Measurements from ENCODE around the gene IQSEC1. TPM values are rescaled to one million over a fixed set of nuclear protein-coding genes. Genes with fewer than 3 reads are reported as not detected.

The IQSEC1 gene
- total and polyA plus RNA-seq, 2 donors (not counting 1 experiment from before 2014, with no cell fraction given) = 96.7 to 222 TPM

DNA sequence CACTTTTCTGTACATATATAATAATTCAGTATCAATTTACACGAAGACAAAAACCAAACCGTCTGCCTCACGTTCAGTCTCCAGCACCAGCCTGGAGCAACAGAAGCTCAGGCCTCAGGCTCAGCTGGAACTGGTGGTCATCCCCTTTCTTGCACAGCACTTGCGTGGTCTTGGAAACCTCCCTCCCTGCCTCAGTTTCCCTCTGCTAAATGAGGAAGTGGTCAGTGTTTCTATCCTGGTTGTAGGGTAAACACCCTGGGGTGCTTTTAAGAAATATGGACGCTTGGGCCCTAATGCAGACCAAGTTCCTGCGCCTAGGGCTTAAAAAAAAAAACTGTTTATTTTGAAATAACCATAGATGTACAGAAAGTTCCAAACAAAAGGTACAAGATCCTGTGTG lies 21.6 kb downstream of the IQSEC1 start:
- intact Hi-C loops (cut with micrococcal nuclease) = no loop called here
- H3K36me3 ChIP-seq (replicated peaks in 1 of 2; ENCODE audit: control extremely low read depth in 1 of 2, control insufficient read depth in 1 of 2, extremely low read depth in 1 of 2, insufficient read depth in 2 of 2, low read length in 1 of 2) = peaks cover 0 to 9% of the 10 kb centered on the region in 2 experiments
- peaks cover 57% of the 10 kb centered on the region for H3K4me1 Mint-ChIP-seq
- peaks cover 42 to 52% of the 10 kb centered on the region in 2 donors for H3K4me1 ChIP-seq (ENCODE audit: control insufficient read depth in 2 of 2, insufficient read depth in 2 of 2, low read length in 2 of 2)
- no peak overlapping the region for H3K4me2 ChIP-seq (replicated peaks; ENCODE audit: low read depth, low read length, poor library complexity, severe bottlenecking)
- H3K9me3 Mint-ChIP-seq (ENCODE audit: insufficient read depth) = no peaks in the 10 kb centered on the region
- ChIA-PET CTCF (interaction anchor here (0.5 to 2.1 kb wide), 5 partner anchors 30 to 162 kb away, joined by 3 to 6 read pairs (median 4); no protein-coding TSS in a partner anchor), POLR2A (no interaction called here)
- 100% methylated on average over 1 of the region's 6 CpGs for WGBS (ENCODE audit: insufficient coverage)
- no peak overlapping the region for H2AFZ ChIP-seq (ENCODE audit: insufficient read depth, low read depth, low read length, poor library complexity, severe bottlenecking)
- no peak for TF ChIP-seq EZH2 (IDR thresholded peaks at IDR 0.05; ENCODE audit: borderline replicate concordance, insufficient read depth, low read depth, low read length, poor library complexity, severe bottlenecking)
- TF ChIP-seq, protein P1, sequence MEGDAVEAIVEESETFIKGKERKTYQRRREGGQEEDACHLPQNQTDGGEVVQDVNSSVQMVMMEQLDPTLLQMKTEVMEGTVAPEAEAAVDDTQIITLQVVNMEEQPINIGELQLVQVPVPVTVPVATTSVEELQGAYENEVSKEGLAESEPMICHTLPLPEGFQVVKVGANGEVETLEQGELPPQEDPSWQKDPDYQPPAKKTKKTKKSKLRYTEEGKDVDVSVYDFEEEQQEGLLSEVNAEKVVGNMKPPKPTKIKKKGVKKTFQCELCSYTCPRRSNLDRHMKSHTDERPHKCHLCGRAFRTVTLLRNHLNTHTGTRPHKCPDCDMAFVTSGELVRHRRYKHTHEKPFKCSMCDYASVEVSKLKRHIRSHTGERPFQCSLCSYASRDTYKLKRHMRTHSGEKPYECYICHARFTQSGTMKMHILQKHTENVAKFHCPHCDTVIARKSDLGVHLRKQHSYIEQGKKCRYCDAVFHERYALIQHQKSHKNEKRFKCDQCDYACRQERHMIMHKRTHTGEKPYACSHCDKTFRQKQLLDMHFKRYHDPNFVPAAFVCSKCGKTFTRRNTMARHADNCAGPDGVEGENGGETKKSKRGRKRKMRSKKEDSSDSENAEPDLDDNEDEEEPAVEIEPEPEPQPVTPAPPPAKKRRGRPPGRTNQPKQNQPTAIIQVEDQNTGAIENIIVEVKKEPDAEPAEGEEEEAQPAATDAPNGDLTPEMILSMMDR (IDR thresholded peaks at IDR 0.05) = no peak
- no peaks in the 10 kb centered on the region for H3K27me3 ChIP-seq (replicated peaks in 1 of 4; ENCODE audit: control extremely low read depth in 1 of 4, control insufficient read depth in 3 of 4, insufficient read depth in 4 of 4, low read length in 3 of 4)
- no peaks in the 10 kb centered on the region for H3K9me3 ChIP-seq (ENCODE audit: control extremely low read depth in 1 of 3, control insufficient read depth in 2 of 3, insufficient read depth in 1 of 3, low read length in 2 of 3)
- DNase-seq = no peak
- no peak for ATAC-seq (ENCODE audit: low read depth)
- H3K9ac ChIP-seq (ENCODE audit: low read length) = no peak overlapping the region
- no peak overlapping the region for H3K27ac ChIP-seq (ENCODE audit: low read length in 2 of 2)
- H3K79me2 ChIP-seq (ENCODE audit: control insufficient read depth, insufficient read depth, low read length) = peaks cover 93% of the 10 kb centered on the region
- H3K4me3 ChIP-seq (ENCODE audit: control extremely low read depth in 1 of 5, extremely low read depth in 1 of 5, insufficient read depth in 1 of 5, low read depth in 2 of 5, low read length in 4 of 5) = no peak overlapping the region
- H3K4me3 Mint-ChIP-seq = no peak overlapping the region
- no peaks in the 10 kb centered on the region for H3K27me3 Mint-ChIP-seq
- no peak overlapping the region for H3K27ac Mint-ChIP-seq
- peaks cover 20% of the 10 kb centered on the region for H4K20me1 ChIP-seq (ENCODE audit: control insufficient read depth, insufficient read depth, low read length, poor library complexity, severe bottlenecking)

DNA sequence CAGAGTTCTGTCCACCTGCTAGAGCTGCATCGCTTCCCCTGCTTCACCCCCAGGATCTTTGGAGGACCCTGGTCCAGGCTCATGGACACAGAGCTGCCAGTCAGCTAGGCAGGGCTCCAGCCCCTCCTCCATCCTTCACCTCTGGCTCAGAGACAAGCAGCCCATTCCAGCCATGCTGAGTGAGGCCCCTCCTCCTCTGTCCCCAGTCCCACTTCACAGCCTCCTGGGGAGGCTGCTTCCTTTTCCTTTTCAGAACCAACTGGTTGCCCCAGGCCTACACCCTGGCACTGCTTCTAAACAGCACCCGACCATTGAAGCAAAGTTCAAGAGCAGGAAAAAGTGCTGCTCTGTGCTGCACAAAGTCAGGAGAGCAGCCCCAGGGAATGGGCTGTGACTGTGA lies 22.2 kb downstream of the IQSEC1 start:
- Histone ChIP-seq H3K36me3 (replicated peaks in 1 of 2; ENCODE audit: control extremely low read depth in 1 of 2, control insufficient read depth in 1 of 2, extremely low read depth in 1 of 2, insufficient read depth in 2 of 2, low read length in 1 of 2) (peaks cover 0 to 7% of the 10 kb centered on the region in 2 experiments), H3K79me2 (ENCODE audit: control insufficient read depth, insufficient read depth, low read length) (peaks cover 89% of the 10 kb centered on the region), H2AFZ (ENCODE audit: insufficient read depth, low read depth, low read length, poor library complexity, severe bottlenecking) (no peak overlapping the region), H3K4me1 (ENCODE audit: control insufficient read depth in 2 of 2, insufficient read depth in 2 of 2, low read length in 2 of 2) (peaks cover 47 to 57% of the 10 kb centered on the region in 2 donors), H3K9me3 (ENCODE audit: control extremely low read depth in 1 of 3, control insufficient read depth in 2 of 3, insufficient read depth in 1 of 3, low read length in 2 of 3) (no peaks in the 10 kb centered on the region), H3K9ac (ENCODE audit: low read length) (no peak overlapping the region), H3K4me3 (ENCODE audit: control extremely low read depth in 1 of 5, extremely low read depth in 1 of 5, insufficient read depth in 1 of 5, low read depth in 2 of 5, low read length in 4 of 5) (no peak overlapping the region), H3K27ac (ENCODE audit: low read length in 2 of 2) (no peak overlapping the region), H3K4me2 (replicated peaks; ENCODE audit: low read depth, low read length, poor library complexity, severe bottlenecking) (no peak overlapping the region), H4K20me1 (ENCODE audit: control insufficient read depth, insufficient read depth, low read length, poor library complexity, severe bottlenecking) (peaks cover 15% of the 10 kb centered on the region), H3K27me3 (replicated peaks in 1 of 4; ENCODE audit: control extremely low read depth in 1 of 4, control insufficient read depth in 3 of 4, insufficient read depth in 4 of 4, low read length in 3 of 4) (no peaks in the 10 kb centered on the region)
- Mint-ChIP-seq H3K4me3 (no peak overlapping the region), H3K27me3 (no peaks in the 10 kb centered on the region), H3K4me1 (peaks cover 61% of the 10 kb centered on the region), H3K27ac (no peak overlapping the region), H3K9me3 (ENCODE audit: insufficient read depth) (no peaks in the 10 kb centered on the region)
- intact Hi-C loops (cut with micrococcal nuclease) = no loop called here
- no peak for ATAC-seq (ENCODE audit: low read depth)
- ChIA-PET POLR2A (no interaction called here), CTCF (interaction anchor here (0.5 to 6.3 kb wide), 9 partner anchors 11 to 272 kb away, joined by 3 to 31 read pairs (median 5); no protein-coding TSS in a partner anchor)
- 69% methylated on average over 2 of the region's 2 CpGs for WGBS (ENCODE audit: insufficient coverage)
- DNase-seq = no peak
- no peak for TF ChIP-seq EZH2 (IDR thresholded peaks at IDR 0.05; ENCODE audit: borderline replicate concordance, insufficient read depth, low read depth, low read length, poor library complexity, severe bottlenecking)
- TF ChIP-seq, protein P1 (IDR thresholded peaks at IDR 0.05) = no peak
